A549 (cell line): ENCODE data around the gene VAPA. TPM values are rescaled to one million over a fixed set of nuclear protein-coding genes. Genes with fewer than 3 reads are reported as not detected.

ENCODE experiments used
- ATAC-seq, 2 experiments: fragments of 200-7000 bp in 1 of 2; fragments of >200 bp in 1 of 2; cut with Nextera tagmentation in 1 of 2; cut with Tn5 transposase in 1 of 2; 3 replicates each; pipeline versions ENCODE4 v1.8.0 to v1.9.1; 2018 to 2020; ENCODE audit warnings: mild to moderate bottlenecking in 1 of 2, moderate library complexity in 1 of 2
- CTCF ChIA-PET: fragments of 300-600 bp; sonication (Branson Sonifier 250); formaldehyde crosslinking; extraction: SDS; loops from one replicate; lab custom pipeline; 2021; ENCODE audit warnings: antibody characterized with exemption, inconsistent platforms; lab: Yijun Ruan, JAX
- POLR2A ChIA-PET: fragments of 350-600 bp; formaldehyde crosslinking; extraction: SDS; loops from one replicate; lab custom pipeline; 2021; ENCODE audit warnings: antibody characterized with exemption, inconsistent platforms; lab: Yijun Ruan, JAX
- DNase-seq, 2 experiments: peaks; one replicate each; pipeline versions ENCODE4 v3.0.0 to v3.0.0-alpha.2; 2011 to 2016; ENCODE audit warnings: low read depth in 1 of 2, low spot score in 1 of 2
- FAIRE-seq: peaks from 2 replicates; lab custom pipeline; 2011; peaks lifted over from hg19 to GRCh38; lab: Jason Lieb, UNC
- H3K27ac ChIP-seq, 2 experiments: fragments of >200 bp; sonication (Bioruptor Twin); formaldehyde crosslinking; 3 replicates each; pipeline ENCODE4 v1.5.1; 2016 to 2017
- H3K4me1 ChIP-seq: fragments of >200 bp; sonication (Bioruptor Twin); formaldehyde crosslinking; 3 replicates; pipeline ENCODE4 v1.6.1; 2016
- H3K4me2 ChIP-seq: fragments of >200 bp; sonication (Bioruptor Twin); formaldehyde crosslinking; 3 replicates; pipeline ENCODE4 v1.6.1; 2016
- H3K4me3 ChIP-seq: fragments of >200 bp; sonication (Bioruptor Twin); formaldehyde crosslinking; 3 replicates; pipeline ENCODE4 v1.5.1; 2016
- H3K9me3 ChIP-seq: fragments of >200 bp; sonication (Bioruptor Twin); formaldehyde crosslinking; 3 replicates; pipeline ENCODE4 v1.6.1; 2016
- ATOH8 ChIP-seq: fragments of 250-450 bp; sonication (Bioruptor Pico); IDR thresholded peaks from 2 replicates; pipeline ENCODE4 v1.5.0; 2020; ENCODE audit warnings: low read depth, mild to moderate bottlenecking, moderate library complexity
- BCL3 ChIP-seq: fragments of >200 bp; sonication (Bioruptor Twin); formaldehyde crosslinking; IDR thresholded peaks from 3 replicates; pipeline ENCODE4 v1.6.1; 2016
- CBX8 ChIP-seq: fragments of 200-600 bp; sonication (generic); IDR thresholded peaks from 2 replicates; pipeline ENCODE4 v1.6.1; 2016
- CEBPB ChIP-seq, 2 experiments: fragments of >200 bp in 1 of 2; sonication (Bioruptor Twin) in 1 of 2; formaldehyde crosslinking in 1 of 2; IDR thresholded peaks; 2 replicates each; pipeline ENCODE4 v1.6.1; 2012 to 2016
- CHD2 ChIP-seq: fragments of 150-350 bp; IDR thresholded peaks from 2 replicates; pipeline ENCODE4 v1.6.1; 2014; ENCODE audit warnings: low read length; ENCODE audit not compliant: partially characterized antibody
- CHD4 ChIP-seq: fragments of 200-600 bp; sonication (generic); IDR thresholded peaks from 2 replicates; pipeline ENCODE4 v1.6.1; 2016; ENCODE audit warnings: antibody characterized with exemption, mild to moderate bottlenecking, borderline replicate concordance
- E2F6 ChIP-seq: IDR thresholded peaks from 2 replicates; pipeline ENCODE4 v1.6.1; 2012; ENCODE audit warnings: low read depth, borderline replicate concordance
- ELK1 ChIP-seq: fragments of 150-350 bp; IDR thresholded peaks from 2 replicates; pipeline ENCODE4 v1.6.1; 2014; ENCODE audit warnings: low read depth, mild to moderate bottlenecking, low read length
- EP300 ChIP-seq, 2 experiments: fragments of >200 bp; sonication (Bioruptor Twin); formaldehyde crosslinking; IDR thresholded peaks; 2 replicates in 1 of 2; 3 replicates in 1 of 2; pipeline ENCODE4 v1.6.1; 2016 to 2017
- FOSB ChIP-seq: fragments of 250-450 bp; sonication (Bioruptor Pico); IDR thresholded peaks from 2 replicates; pipeline ENCODE4 v1.5.0; 2020; ENCODE audit warnings: mild to moderate bottlenecking, moderate library complexity
- FOXS1 ChIP-seq: fragments of 250-450 bp; sonication (Bioruptor Pico); IDR thresholded peaks from 2 replicates; pipeline ENCODE4 v1.5.0; 2020; ENCODE audit warnings: mild to moderate bottlenecking, moderate library complexity
- GATA3 ChIP-seq: IDR thresholded peaks from 2 replicates; pipeline ENCODE4 v1.6.1; 2012; ENCODE audit warnings: borderline replicate concordance
- HDAC2 ChIP-seq: fragments of 200-600 bp; sonication (generic); IDR thresholded peaks from 2 replicates; pipeline ENCODE4 v1.6.1; 2016
- HES2 ChIP-seq: fragments of >200 bp; sonication (Bioruptor Twin); formaldehyde crosslinking; IDR thresholded peaks from 2 replicates; pipeline ENCODE4 v1.6.1; 2016
- HOXA7 ChIP-seq: fragments of 250-450 bp; sonication (Bioruptor Pico); IDR thresholded peaks from 2 replicates; pipeline ENCODE4 v1.5.0; 2020; ENCODE audit warnings: mild to moderate bottlenecking, moderate library complexity
- HOXB13 ChIP-seq: fragments of 250-450 bp; sonication (Bioruptor Pico); IDR thresholded peaks from 2 replicates; pipeline ENCODE4 v1.5.0; 2020; ENCODE audit warnings: low read depth, mild to moderate bottlenecking, moderate library complexity
- HOXB5 ChIP-seq: fragments of 250-450 bp; sonication (Bioruptor Pico); IDR thresholded peaks from 2 replicates; pipeline ENCODE4 v1.5.0; 2020; ENCODE audit warnings: mild to moderate bottlenecking, moderate library complexity
- JUNB ChIP-seq: fragments of >200 bp; sonication (Bioruptor Twin); formaldehyde crosslinking; IDR thresholded peaks from 2 replicates; pipeline ENCODE4 v1.6.1; 2016
- KDM5A ChIP-seq: fragments of 200-600 bp; sonication (generic); IDR thresholded peaks from 2 replicates; pipeline ENCODE4 v1.6.1; 2016; ENCODE audit warnings: antibody characterized with exemption, mild to moderate bottlenecking
- MAFK ChIP-seq: fragments of 450-650 bp; IDR thresholded peaks from 2 replicates; pipeline ENCODE4 v1.6.1; 2014; ENCODE audit not compliant: partially characterized antibody
- MAX ChIP-seq: IDR thresholded peaks from 2 replicates; pipeline ENCODE4 v1.6.1; 2012
- NFE2L2 ChIP-seq: fragments of 150-350 bp; conservative IDR thresholded peaks from 2 replicates; pipeline ENCODE4 v1.6.1; 2014; ENCODE audit warnings: low read length
- NR3C1 ChIP-seq: fragments of >200 bp; sonication (Bioruptor Twin); formaldehyde crosslinking; IDR thresholded peaks from 3 replicates; pipeline ENCODE4 v1.6.1; 2017
- POLR2A ChIP-seq: IDR thresholded peaks from 2 replicates; pipeline ENCODE4 v1.6.1; 2012; ENCODE audit warnings: mild to moderate bottlenecking, low read length
- POLR2AphosphoS2 ChIP-seq: conservative IDR thresholded peaks from 2 replicates; pipeline ENCODE4 v1.6.1; 2012; ENCODE audit warnings: low read length, improper control_type of control experiment, inconsistent platforms
- RAD21 ChIP-seq, 2 experiments: fragments of >200 bp in 1 of 2; sonication (Bioruptor Twin) in 1 of 2; formaldehyde crosslinking in 1 of 2; IDR thresholded peaks in 1 of 2; conservative IDR thresholded peaks in 1 of 2; 2 replicates in 1 of 2; 3 replicates in 1 of 2; pipeline ENCODE4 v1.6.1; 2012 to 2018; ENCODE audit warnings: inconsistent platforms in 1 of 2
- RCOR1 ChIP-seq: fragments of 150-350 bp; IDR thresholded peaks from 2 replicates; pipeline ENCODE4 v1.6.1; 2014; ENCODE audit warnings: antibody characterized with exemption, low read length, low read depth
- RFX5 ChIP-seq: fragments of 450-650 bp; IDR thresholded peaks from 2 replicates; pipeline ENCODE4 v1.7.1; 2014; ENCODE audit warnings: antibody characterized with exemption, mild to moderate bottlenecking, moderate library complexity
- TP53 ChIP-seq: fragments of 250-450 bp; sonication (Bioruptor Pico); IDR thresholded peaks from 2 replicates; pipeline ENCODE4 v1.5.0; 2021; ENCODE audit warnings: mild to moderate bottlenecking, moderate library complexity
- WGBS: methylation state at CpG from one replicate; pipeline ENCODE4 v1.1.6; 2017; ENCODE audit errors: missing lambda C conversion rate; 5-methylcytosine and 5-hydroxymethylcytosine counted together
- polyA plus RNA-seq, 4 experiments: library from polyadenylated mRNA; depleted of rRNA in 3 of 4; stranded (reverse); fragments of >200 nt; fragmentation: RNase III in 1 of 4; extraction: RNeasy Plus Mini Kit Qiagen cat#74134 plus additional on column Dnase treatment in 1 of 4; gene quantifications; 2 replicates in 3 of 4; 3 replicates in 1 of 4; pipeline ENCODE4 v1.2.3, GENCODE V29; 2011 to 2017

The VAPA gene
- polyA plus RNA-seq, 2 of the 4 experiments (the other 2 are of a cell fraction) = 161 to 391 TPM

- no peak for DNase-seq
- no peak overlapping the region for H3K4me2 ChIP-seq
- no peak overlapping the region for H3K4me3 ChIP-seq
- no peaks in the 10 kb centered on the region for H3K4me1 ChIP-seq
- ATAC-seq = no peak
- FAIRE-seq = no peak
- ChIA-PET CTCF (interaction anchor here (1.2 kb wide), 1 partner anchor 22 kb away, joined by 5 read pairs; no protein-coding TSS in a partner anchor), POLR2A (no interaction called here)
- 63% methylated on average over 7 of the region's 14 CpGs for WGBS
- H3K27ac ChIP-seq = no peak overlapping the region
- no peaks in the 10 kb centered on the region for H3K9me3 ChIP-seq
- TF ChIP-seq HOXA7 (CRISPR knock-in tag) = no peak
- TF ChIP-seq CBX8 = no peak
- TF ChIP-seq RAD21 (conservative IDR thresholded peaks at IDR 0.05 in 1 of 2, IDR thresholded peaks at IDR 0.05 in 1 of 2) = no peak
- TF ChIP-seq POLR2AphosphoS2 = no peak
- TF ChIP-seq RFX5 = no peak
- no peak for TF ChIP-seq HDAC2
- no peak for TF ChIP-seq FOXS1 (CRISPR knock-in tag)
- TF ChIP-seq RCOR1 = no peak
- TF ChIP-seq E2F6 = no peak
- TF ChIP-seq POLR2A = no peak
- TF ChIP-seq CHD4 = no peak
- TF ChIP-seq NR3C1 = no peak
Observed at GRCh38 chr18:9993521-9994025, 79.8 kb downstream of the VAPA start.

GRCh38 chr18:9994026-9994570 is 80.3 kb downstream of the VAPA start:
- H3K4me2 ChIP-seq = no peak overlapping the region
- no peak for FAIRE-seq
- no peaks in the 10 kb centered on the region for H3K4me1 ChIP-seq
- H3K27ac ChIP-seq = no peak overlapping the region
- WGBS = 40% methylated on average over 11 of the region's 11 CpGs
- H3K4me3 ChIP-seq = no peak overlapping the region
- POLR2A ChIA-PET = no interaction called here
- no peak for TF ChIP-seq POLR2A
- TF ChIP-seq HES2 = no peak
- TF ChIP-seq NFE2L2 = no peak
- no peak for TF ChIP-seq HOXB13 (CRISPR knock-in tag)
- no peak for TF ChIP-seq GATA3
- no peak for DNase-seq
- ATAC-seq = no peak
- no peaks in the 10 kb centered on the region for H3K9me3 ChIP-seq
- CTCF ChIA-PET = interaction anchor here (0.5 kb wide), 1 partner anchor 444 kb away, joined by 3 read pairs; no protein-coding TSS in a partner anchor

- H3K27ac ChIP-seq = no peak overlapping the region
- ChIA-PET POLR2A (no interaction called here), CTCF (interaction anchor here (0.5 kb wide), 1 partner anchor 1057 kb away, joined by 3 read pairs; no protein-coding TSS in a partner anchor)
- TF ChIP-seq MAFK (no peak), CEBPB (IDR thresholded peaks at IDR 0.05) (no peak), KDM5A (no peak), ATOH8 (no peak), HES2 (no peak), RAD21 (conservative IDR thresholded peaks at IDR 0.05 in 1 of 2, IDR thresholded peaks at IDR 0.05 in 1 of 2) (no peak), TP53 (CRISPR knock-in tag) (no peak), CBX8 (no peak), CHD2 (no peak), JUNB (no peak), HDAC2 (no peak), EP300 (IDR thresholded peaks at IDR 0.05) (no peak), ELK1 (no peak), RCOR1 (no peak), HOXB5 (no peak), BCL3 (no peak), MAX (no peak), FOSB (CRISPR knock-in tag) (no peak), POLR2AphosphoS2 (no peak)
- FAIRE-seq (no peak), DNase-seq (no peak), ATAC-seq (no peak)
- H3K4me2 ChIP-seq = no peak overlapping the region
- WGBS = 55% methylated on average over 6 of the region's 6 CpGs
- no peaks in the 10 kb centered on the region for H3K4me1 ChIP-seq
- no peak overlapping the region for H3K4me3 ChIP-seq
- no peaks in the 10 kb centered on the region for H3K9me3 ChIP-seq
Observed at GRCh38 chr18:9994701-9995235, 81.0 kb downstream of the VAPA start.
